OCI-M1 (cell line): Measurements from ENCODE around the gene FOXC1.

ENCODE experiments used
- DNase-seq: peaks from one replicate; lab custom pipeline; 2025; lab: John Stamatoyannopoulos, UW

FOXC1 gene

DNA sequence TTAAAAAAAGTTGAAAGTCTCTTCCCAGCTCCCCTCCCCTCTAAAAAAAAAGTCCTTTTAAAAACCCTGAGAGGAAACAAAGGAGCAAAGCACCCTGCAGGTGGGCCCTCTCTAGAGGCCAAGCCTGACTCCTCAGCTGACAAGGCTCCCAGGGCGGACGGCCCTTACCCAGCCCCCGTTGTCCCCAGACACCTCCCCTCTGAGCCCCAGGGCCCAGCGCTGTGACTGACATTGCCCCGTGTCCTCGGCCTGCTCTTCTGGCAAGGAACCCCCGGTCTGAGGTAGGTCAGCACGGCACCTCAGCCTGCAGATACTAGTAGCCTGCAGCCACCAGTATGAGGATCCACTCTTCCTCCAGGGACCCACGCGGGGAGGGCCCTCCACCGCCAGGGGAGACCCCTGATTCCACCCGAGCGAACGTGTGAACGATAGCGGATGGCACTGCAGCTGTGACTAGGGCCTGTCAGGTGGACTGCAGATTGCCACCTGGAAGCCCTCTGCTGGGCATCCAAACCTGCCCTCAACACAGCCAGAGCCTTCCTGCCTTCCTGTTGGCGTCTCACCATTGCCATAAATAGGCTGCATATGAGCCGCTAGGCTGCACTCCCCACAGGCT, 34.2 kb downstream of the FOXC1 start:
- DNase-seq: no peak

- no peak for DNase-seq
Measured at GRCh38 chr6:1644516-1645060, 34.9 kb downstream of the FOXC1 start.

GRCh38 chr6:1645466-1646185, 35.9 kb downstream of the FOXC1 start:
- DNase-seq: no peak

- no peak for DNase-seq
Measured at GRCh38 chr6:1651362-1651761, 41.6 kb downstream of the FOXC1 start.

GRCh38 chr6:1652842-1653241, 43.1 kb downstream of the FOXC1 start:
- DNase-seq: no peak

GRCh38 chr6:1654054-1654453, 44.3 kb downstream of the FOXC1 start:
- DNase-seq: no peak

DNA sequence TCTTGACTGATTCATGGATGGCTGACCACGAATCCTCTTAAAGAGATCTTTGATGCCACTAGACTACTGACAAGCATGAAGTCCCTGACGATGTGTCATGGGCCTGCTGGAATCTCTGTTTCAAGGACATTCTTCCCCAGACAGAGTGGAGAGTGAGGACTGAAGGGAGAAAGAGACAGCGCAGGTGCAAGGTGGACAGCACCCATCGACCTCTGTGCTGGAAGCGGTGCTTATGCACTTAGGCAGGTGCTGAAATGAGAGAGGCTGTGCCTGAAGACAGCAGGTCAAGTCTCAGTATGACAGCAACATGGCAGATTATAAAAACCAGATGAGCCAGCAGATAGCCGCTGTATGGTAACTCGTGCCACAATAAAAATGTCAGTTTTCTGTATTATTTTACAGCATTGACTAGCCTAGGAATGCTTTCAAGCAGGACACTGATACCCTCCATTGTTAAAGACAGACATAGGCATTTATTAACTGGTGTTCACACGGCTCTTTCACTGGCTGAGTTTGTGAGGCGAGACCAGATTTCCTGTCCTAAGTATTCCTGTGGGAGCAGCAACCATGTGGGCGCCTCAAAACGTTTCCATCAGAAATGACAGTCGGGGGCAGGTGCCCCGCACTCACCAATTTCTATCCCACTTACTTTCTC, 47.5 kb downstream of the FOXC1 start:
- DNase-seq: no peak

DNA sequence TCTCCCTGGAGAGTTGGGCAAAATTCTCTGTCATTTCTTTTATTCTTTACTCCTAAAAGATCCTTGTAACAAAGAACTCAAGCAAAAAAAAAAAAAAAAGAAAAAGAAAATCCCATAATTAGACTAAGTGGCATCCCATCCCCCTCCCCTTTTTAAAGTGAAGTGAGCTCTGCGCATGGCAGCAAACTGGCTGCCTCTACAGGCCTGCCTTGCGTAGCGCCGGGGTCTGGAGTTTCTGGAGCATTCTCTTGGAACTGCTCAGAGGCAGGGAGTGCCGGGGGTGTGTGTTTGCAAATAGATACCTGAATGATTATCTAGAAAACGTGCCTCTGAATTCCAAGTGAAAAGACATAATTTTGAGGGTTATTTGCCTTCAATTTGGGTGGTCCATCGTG, 48.1 kb downstream of the FOXC1 start:
- no peak for DNase-seq

DNA sequence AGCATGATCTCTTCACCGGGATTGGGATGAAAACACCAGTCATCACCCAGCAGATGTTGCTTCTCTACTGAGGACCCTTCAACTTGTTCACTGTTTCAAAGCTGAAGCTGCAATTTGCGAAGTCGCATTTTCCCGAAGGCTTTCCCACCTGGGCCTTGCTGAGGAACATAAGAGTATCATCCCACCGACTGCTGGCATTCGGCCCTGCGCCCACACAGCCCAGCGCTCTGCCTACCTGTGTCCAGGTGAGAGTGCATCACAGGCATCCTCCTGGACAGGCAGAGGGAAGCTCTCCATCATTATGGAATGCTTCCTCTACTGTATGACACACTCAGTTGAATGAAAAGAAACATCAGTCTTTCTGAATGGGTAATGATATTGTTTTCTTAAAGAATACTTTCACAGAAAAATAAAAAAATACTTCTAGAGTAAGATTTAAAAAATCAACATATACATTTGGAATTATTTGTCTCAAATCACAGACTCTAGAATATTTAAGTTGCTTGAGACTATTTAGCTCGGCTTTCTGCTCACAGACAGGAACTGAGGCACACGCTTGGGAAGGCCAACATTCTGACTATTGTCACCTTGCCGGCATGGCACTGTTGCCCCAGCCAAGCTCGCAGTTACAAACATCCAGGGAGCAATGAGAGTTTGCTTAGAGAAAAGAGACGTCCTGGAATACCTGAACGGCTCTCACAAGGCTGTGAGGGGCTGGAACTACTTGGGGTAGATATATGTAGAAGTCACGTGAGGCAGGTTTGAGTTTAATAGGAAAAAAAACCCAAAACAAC, 48.7 kb downstream of the FOXC1 start:
- DNase-seq: no peak

GRCh38 chr6:1659816-1660215, 50.1 kb downstream of the FOXC1 start:
- no peak for DNase-seq

DNA sequence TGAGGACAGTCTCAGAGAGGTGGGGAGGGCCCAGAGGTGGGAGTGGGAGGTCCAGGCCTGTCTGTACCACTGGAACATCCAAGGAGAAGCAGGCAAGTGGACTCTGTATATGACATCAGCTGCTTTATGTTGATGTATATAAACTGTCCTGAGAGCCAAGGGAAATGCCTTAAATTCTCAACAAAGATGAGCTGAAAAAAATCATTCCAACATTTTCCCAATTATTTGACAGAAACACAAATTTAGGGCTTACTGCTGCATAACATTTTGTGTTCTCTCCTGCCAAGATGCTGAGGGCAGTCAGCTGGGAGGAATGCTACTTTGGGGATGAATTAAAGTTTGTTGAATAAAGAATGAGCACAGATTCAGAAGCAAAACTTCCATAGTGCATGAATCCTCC, 52.8 kb downstream of the FOXC1 start:
- DNase-seq: no peak
